HAP-1 (cell line): Measurements from ENCODE around the gene PEX26.
"Not testable (repeated sequence)": the region's sequence is repeated elsewhere in the genome, so short reads cannot be mapped to it uniquely, and the experiment has no call there.

Experiments
- DNase-seq, 2 experiments: peaks; one replicate each; pipeline ENCODE4 v3.0.0-alpha.2; 2016 to 2020; ENCODE audit warnings: low spot score in 2 of 2
- H3K27me3 ChIP-seq: fragments of 250-450 bp; sonication (Bioruptor Pico); 2 replicates; pipeline ENCODE4 v1.5.1; 2020; ENCODE audit warnings: low read depth, mild to moderate bottlenecking, moderate library complexity
- H3K36me3 ChIP-seq: fragments of 250-450 bp; sonication (Bioruptor Pico); replicated peaks from 2 replicates; pipeline ENCODE4 v1.5.1; 2020; ENCODE audit warnings: mild to moderate bottlenecking
- H3K4me1 ChIP-seq: fragments of 250-450 bp; sonication (Bioruptor Pico); 2 replicates; pipeline ENCODE4 v1.5.1; 2020; ENCODE audit warnings: mild to moderate bottlenecking
- H3K4me3 ChIP-seq: fragments of 250-450 bp; sonication (Bioruptor Pico); 2 replicates; pipeline ENCODE4 v1.5.1; 2020; ENCODE audit warnings: mild to moderate bottlenecking, moderate library complexity
- H3K9me3 ChIP-seq: fragments of 250-450 bp; sonication (Bioruptor Pico); 2 replicates; pipeline ENCODE4 v1.5.1; 2020; ENCODE audit warnings: mild to moderate bottlenecking, moderate library complexity
- in situ Hi-C: fragments of 300-500 bp; cut with MboI; formaldehyde crosslinking; loops from 3 replicates; pipeline ENCODE4 v1.14.3; 2020; ENCODE audit warnings: low sequenced_read_pairs, inconsistent platforms, mixed read lengths

Gene PEX26

GRCh38 chr22:18115906-18116371, 38.1 kb downstream of the PEX26 start:
- no peaks in the 10 kb centered on the region for H3K36me3 ChIP-seq
- in situ Hi-C loops = no loop called here
- DNase-seq = no peak
- no peaks in the 10 kb centered on the region for H3K9me3 ChIP-seq
- H3K27me3 ChIP-seq = no peaks in the 10 kb centered on the region
- H3K4me3 ChIP-seq = no peak overlapping the region
- no peaks in the 10 kb centered on the region for H3K4me1 ChIP-seq

GRCh38 chr22:18116634-18117033, 38.8 kb downstream of the PEX26 start:
- Histone ChIP-seq H3K9me3 (no peaks in the 10 kb centered on the region), H3K4me3 (no peak overlapping the region), H3K27me3 (no peaks in the 10 kb centered on the region), H3K36me3 (no peaks in the 10 kb centered on the region), H3K4me1 (no peaks in the 10 kb centered on the region)
- in situ Hi-C loops = no loop called here
- no peak for DNase-seq

GRCh38 chr22:18118345-18118915, 40.6 kb downstream of the PEX26 start:
- no peak for DNase-seq
- no peaks in the 10 kb centered on the region for H3K27me3 ChIP-seq
- H3K4me3 ChIP-seq = no peak overlapping the region
- no peaks in the 10 kb centered on the region for H3K36me3 ChIP-seq
- no peaks in the 10 kb centered on the region for H3K9me3 ChIP-seq
- in situ Hi-C loops = no loop called here
- H3K4me1 ChIP-seq = no peaks in the 10 kb centered on the region

GRCh38 chr22:18119409-18120110, 41.8 kb downstream of the PEX26 start:
- Histone ChIP-seq H3K36me3 (no peaks in the 10 kb centered on the region), H3K27me3 (no peaks in the 10 kb centered on the region), H3K4me3 (no peak overlapping the region), H3K9me3 (no peaks in the 10 kb centered on the region), H3K4me1 (no peaks in the 10 kb centered on the region)
- in situ Hi-C loops = no loop called here
- no peak for DNase-seq

GRCh38 chr22:18120857-18121256, 43.1 kb downstream of the PEX26 start:
- no peaks in the 10 kb centered on the region for H3K27me3 ChIP-seq
- no peaks in the 10 kb centered on the region for H3K4me1 ChIP-seq
- H3K36me3 ChIP-seq = no peaks in the 10 kb centered on the region
- no peak overlapping the region for H3K4me3 ChIP-seq
- no peak for DNase-seq
- in situ Hi-C loops = no loop called here
- no peaks in the 10 kb centered on the region for H3K9me3 ChIP-seq

GRCh38 chr22:18121506-18121905, 43.7 kb downstream of the PEX26 start:
- no peaks in the 10 kb centered on the region for H3K27me3 ChIP-seq
- no peaks in the 10 kb centered on the region for H3K4me1 ChIP-seq
- H3K36me3 ChIP-seq = no peaks in the 10 kb centered on the region
- no peaks in the 10 kb centered on the region for H3K9me3 ChIP-seq
- no peak for DNase-seq
- in situ Hi-C loops = no loop called here
- H3K4me3 ChIP-seq = no peak overlapping the region

- in situ Hi-C loops = no loop called here
- no peak overlapping the region for H3K4me3 ChIP-seq
- DNase-seq = no peak
- H3K9me3 ChIP-seq = no peaks in the 10 kb centered on the region
- no peaks in the 10 kb centered on the region for H3K27me3 ChIP-seq
- no peaks in the 10 kb centered on the region for H3K36me3 ChIP-seq
- no peaks in the 10 kb centered on the region for H3K4me1 ChIP-seq
These were observed 44.3 kb downstream of the PEX26 start for GRCh38 chr22:18121954-18122554.

- H3K4me3 ChIP-seq, H3K4me1 ChIP-seq, H3K27me3 ChIP-seq, DNase-seq, H3K9me3 ChIP-seq, in situ Hi-C loops, H3K36me3 ChIP-seq: not testable (repeated sequence)
These were observed 45.8 kb downstream of the PEX26 start for GRCh38 chr22:18123476-18124025.

- H3K4me1 ChIP-seq = no peaks in the 10 kb centered on the region
- H3K27me3 ChIP-seq = no peaks in the 10 kb centered on the region
- no peaks in the 10 kb centered on the region for H3K36me3 ChIP-seq
- no peaks in the 10 kb centered on the region for H3K9me3 ChIP-seq
- H3K4me3 ChIP-seq = no peak overlapping the region
- no peak for DNase-seq
- in situ Hi-C loops = no loop called here
These were observed 48.8 kb downstream of the PEX26 start for GRCh38 chr22:18126606-18127005.

- DNase-seq = no peak
- no peaks in the 10 kb centered on the region for H3K36me3 ChIP-seq
- no peaks in the 10 kb centered on the region for H3K27me3 ChIP-seq
- no peaks in the 10 kb centered on the region for H3K9me3 ChIP-seq
- in situ Hi-C loops = no loop called here
- no peak overlapping the region for H3K4me3 ChIP-seq
- no peaks in the 10 kb centered on the region for H3K4me1 ChIP-seq
These were observed 52.2 kb downstream of the PEX26 start for GRCh38 chr22:18130018-18130417.

GRCh38 chr22:18130699-18131429, 53.1 kb downstream of the PEX26 start:
- in situ Hi-C loops = no loop called here
- no peaks in the 10 kb centered on the region for H3K4me1 ChIP-seq
- no peak overlapping the region for H3K4me3 ChIP-seq
- H3K36me3 ChIP-seq = no peaks in the 10 kb centered on the region
- no peaks in the 10 kb centered on the region for H3K9me3 ChIP-seq
- no peak for DNase-seq
- H3K27me3 ChIP-seq = no peaks in the 10 kb centered on the region

GRCh38 chr22:18133452-18133851, 55.7 kb downstream of the PEX26 start:
- H3K27me3 ChIP-seq = no peaks in the 10 kb centered on the region
- H3K4me3 ChIP-seq = no peak overlapping the region
- in situ Hi-C loops = no loop called here
- H3K9me3 ChIP-seq = no peaks in the 10 kb centered on the region
- H3K36me3 ChIP-seq = no peaks in the 10 kb centered on the region
- no peaks in the 10 kb centered on the region for H3K4me1 ChIP-seq
- no peak for DNase-seq

- in situ Hi-C loops = no loop called here
These were observed 59.0 kb downstream of the PEX26 start for GRCh38 chr22:18136563-18137320.

More at GRCh38 chr22:18136563-18137320, 59.0 kb downstream of the PEX26 start:
- H3K36me3 ChIP-seq = no peaks in the 10 kb centered on the region
- H3K27me3 ChIP-seq = no peaks in the 10 kb centered on the region
- no peaks in the 10 kb centered on the region for H3K9me3 ChIP-seq
- H3K4me1 ChIP-seq = no peaks in the 10 kb centered on the region
- H3K4me3 ChIP-seq = no peak overlapping the region
- no peak for DNase-seq
